ENCODE measurements around the gene LHFPL3.

DNA sequence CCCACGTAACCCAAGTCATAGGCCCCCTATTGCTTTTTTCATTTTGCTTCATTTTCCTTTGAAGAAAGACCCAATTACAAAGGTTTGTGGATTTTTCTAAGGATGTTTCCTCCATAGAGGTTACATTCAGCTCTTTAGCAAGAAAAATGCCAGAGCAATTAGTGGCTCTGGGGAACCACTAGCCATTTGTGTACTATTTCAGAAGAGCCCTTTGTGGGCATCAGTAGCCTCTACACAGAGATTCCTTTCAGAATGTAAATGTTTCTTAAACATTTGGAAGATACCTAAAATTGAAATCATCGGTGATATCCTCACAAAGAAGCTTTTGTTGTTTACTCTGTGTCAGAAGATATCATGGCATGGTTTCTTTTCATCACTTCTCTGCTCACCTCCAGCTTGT lies 394.6 kb downstream of the LHFPL3 start:
- TF ChIP-seq, protein P1, sequence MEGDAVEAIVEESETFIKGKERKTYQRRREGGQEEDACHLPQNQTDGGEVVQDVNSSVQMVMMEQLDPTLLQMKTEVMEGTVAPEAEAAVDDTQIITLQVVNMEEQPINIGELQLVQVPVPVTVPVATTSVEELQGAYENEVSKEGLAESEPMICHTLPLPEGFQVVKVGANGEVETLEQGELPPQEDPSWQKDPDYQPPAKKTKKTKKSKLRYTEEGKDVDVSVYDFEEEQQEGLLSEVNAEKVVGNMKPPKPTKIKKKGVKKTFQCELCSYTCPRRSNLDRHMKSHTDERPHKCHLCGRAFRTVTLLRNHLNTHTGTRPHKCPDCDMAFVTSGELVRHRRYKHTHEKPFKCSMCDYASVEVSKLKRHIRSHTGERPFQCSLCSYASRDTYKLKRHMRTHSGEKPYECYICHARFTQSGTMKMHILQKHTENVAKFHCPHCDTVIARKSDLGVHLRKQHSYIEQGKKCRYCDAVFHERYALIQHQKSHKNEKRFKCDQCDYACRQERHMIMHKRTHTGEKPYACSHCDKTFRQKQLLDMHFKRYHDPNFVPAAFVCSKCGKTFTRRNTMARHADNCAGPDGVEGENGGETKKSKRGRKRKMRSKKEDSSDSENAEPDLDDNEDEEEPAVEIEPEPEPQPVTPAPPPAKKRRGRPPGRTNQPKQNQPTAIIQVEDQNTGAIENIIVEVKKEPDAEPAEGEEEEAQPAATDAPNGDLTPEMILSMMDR (IDR thresholded peaks at IDR 0.05; ENCODE audit: low read length), result no peak
- TF ChIP-seq EZH2 (IDR thresholded peaks at IDR 0.05; ENCODE audit: borderline replicate concordance, low read length), result no peak

All from OCI-LY1 (cell line).